Measurements from ENCODE around the gene HS6ST3.

Gene HS6ST3

DNA sequence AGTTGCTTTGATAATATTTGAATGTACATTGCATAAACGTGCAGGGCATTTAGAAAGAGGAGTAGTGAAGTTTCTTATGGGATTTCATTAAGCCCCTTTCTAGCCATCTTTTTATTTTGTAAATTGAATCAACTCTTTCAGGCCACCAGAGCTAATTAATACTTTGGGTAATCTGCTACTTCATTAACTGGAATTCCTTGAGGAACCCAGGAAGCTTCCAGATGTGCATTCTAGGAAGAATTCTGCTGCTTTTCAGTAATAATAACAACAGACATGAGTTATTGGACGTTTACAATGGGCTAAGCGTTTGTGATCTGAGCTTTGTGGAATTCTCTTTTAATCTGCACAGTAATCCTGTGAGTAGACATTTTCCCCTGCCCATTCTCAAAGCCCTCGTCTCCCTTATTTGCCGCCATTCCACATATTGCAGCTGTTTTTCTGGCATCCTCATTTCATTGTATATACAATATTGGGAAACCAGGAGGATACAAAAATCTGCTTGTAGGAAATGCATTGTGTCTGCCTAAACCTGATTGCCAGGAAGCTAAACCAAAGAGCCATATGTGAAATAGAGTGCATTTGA lies 103.9 kb downstream of the HS6ST3 start:
- WGBS, 2 experiments, result 85 to 96% methylated on average over 5 of the region's 5 CpGs
- H3K9me3 ChIP-seq (ENCODE audit: control insufficient read depth, low read length), result no peaks in the 10 kb centered on the region

DNA sequence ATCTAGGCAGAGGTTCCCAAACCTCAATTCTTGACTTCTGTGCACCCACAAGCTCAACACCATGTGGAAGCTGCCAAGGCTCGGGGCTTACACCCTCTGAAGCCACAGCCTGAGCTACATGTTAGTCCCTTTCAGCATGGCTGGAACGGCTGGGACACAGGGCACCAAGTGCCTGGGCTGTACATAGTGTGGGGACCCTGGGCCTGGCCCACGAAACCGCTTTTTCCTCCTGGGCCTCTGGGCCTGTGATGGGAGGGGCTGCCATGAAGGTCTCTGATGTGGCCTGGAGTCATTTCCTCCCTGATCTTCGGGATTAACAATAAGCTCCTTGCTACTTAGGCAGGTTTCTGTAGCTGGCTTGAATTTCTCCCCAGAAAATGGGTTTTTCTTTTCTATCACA lies 108.1 kb downstream of the HS6ST3 start:
- H3K36me3 ChIP-seq (ENCODE audit: control insufficient read depth, insufficient read depth, low read length), result no peaks in the 10 kb centered on the region
- H3K9me3 ChIP-seq (ENCODE audit: control insufficient read depth, low read length), result no peaks in the 10 kb centered on the region
- no peak overlapping the region for H3K4me3 ChIP-seq (ENCODE audit: insufficient read depth, low read depth, low read length)
- H3K4me1 ChIP-seq (ENCODE audit: control insufficient read depth, insufficient read depth, low read length), result no peaks in the 10 kb centered on the region
- no peaks in the 10 kb centered on the region for H3K27me3 ChIP-seq (ENCODE audit: control insufficient read depth, insufficient read depth, low read length, poor library complexity, severe bottlenecking)
- 92 to 93% methylated on average over 5 of the region's 5 CpGs for WGBS, 2 experiments
- no peak overlapping the region for H3K27ac ChIP-seq (ENCODE audit: insufficient read depth, low read depth, low read length, poor library complexity, severe bottlenecking)

More for the DNA sequence above, 103.9 kb downstream of the HS6ST3 start:
- no peak overlapping the region for H3K27ac ChIP-seq (ENCODE audit: insufficient read depth, low read depth, low read length, poor library complexity, severe bottlenecking)
- no peaks in the 10 kb centered on the region for H3K36me3 ChIP-seq (ENCODE audit: control insufficient read depth, insufficient read depth, low read length)
- no peaks in the 10 kb centered on the region for H3K27me3 ChIP-seq (ENCODE audit: control insufficient read depth, insufficient read depth, low read length, poor library complexity, severe bottlenecking)
- H3K4me1 ChIP-seq (ENCODE audit: control insufficient read depth, insufficient read depth, low read length), result no peaks in the 10 kb centered on the region
- H3K4me3 ChIP-seq (ENCODE audit: insufficient read depth, low read depth, low read length), result no peak overlapping the region

DNA sequence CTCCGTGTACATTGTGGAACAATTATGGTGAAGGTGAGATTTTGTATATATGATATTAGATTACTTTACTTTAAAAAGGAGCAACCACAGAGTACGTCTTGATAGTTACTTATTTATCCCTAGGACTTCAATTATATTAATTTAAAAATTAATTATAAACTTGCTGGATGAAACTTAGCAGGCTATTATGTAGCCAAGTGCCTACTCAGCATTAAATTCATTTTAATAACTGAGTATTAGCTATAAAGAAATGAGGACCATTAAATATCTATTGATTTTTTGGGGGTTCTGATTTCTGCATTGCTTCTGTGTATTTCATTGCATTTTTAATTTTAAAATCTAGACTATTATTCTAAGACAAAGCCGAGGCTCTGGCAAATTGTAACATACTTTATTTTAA lies 109.4 kb downstream of the HS6ST3 start:
- WGBS, 2 experiments, result 100% methylated on average over 2 of the region's 3 CpGs; no CpG with 5 or more reads in 1 of the 2 experiments
- H3K36me3 ChIP-seq (ENCODE audit: control insufficient read depth, insufficient read depth, low read length), result no peaks in the 10 kb centered on the region

DNA sequence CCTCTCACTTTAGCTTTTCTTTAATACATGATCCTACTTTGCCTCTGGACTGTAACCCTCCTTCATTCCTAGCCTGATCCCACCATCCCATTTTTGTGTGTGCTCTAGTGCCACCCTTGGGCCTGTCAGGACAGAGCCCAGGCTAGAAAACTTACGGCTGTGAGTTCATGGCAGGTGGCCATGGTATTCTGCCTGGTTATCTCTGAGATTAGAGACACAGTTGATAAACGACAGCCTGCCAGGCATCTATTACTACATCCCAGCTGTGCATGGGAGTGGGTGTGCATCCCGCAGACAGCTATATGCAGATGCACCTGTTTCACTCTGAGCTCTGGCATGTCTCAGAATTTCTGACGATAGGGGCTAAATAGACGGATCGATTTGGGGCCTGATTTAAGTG lies 110.9 kb downstream of the HS6ST3 start:
- Histone ChIP-seq H3K4me1 (ENCODE audit: control insufficient read depth, insufficient read depth, low read length) (no peaks in the 10 kb centered on the region), H3K27me3 (ENCODE audit: control insufficient read depth, insufficient read depth, low read length, poor library complexity, severe bottlenecking) (no peaks in the 10 kb centered on the region), H3K36me3 (ENCODE audit: control insufficient read depth, insufficient read depth, low read length) (no peaks in the 10 kb centered on the region), H3K9me3 (ENCODE audit: control insufficient read depth, low read length) (no peaks in the 10 kb centered on the region), H3K4me3 (ENCODE audit: insufficient read depth, low read depth, low read length) (no peak overlapping the region), H3K27ac (ENCODE audit: insufficient read depth, low read depth, low read length, poor library complexity, severe bottlenecking) (no peak overlapping the region)
- 88 to 94% methylated on average over 6 of the region's 6 CpGs for WGBS, 2 experiments

More for the DNA sequence above, 109.4 kb downstream of the HS6ST3 start:
- Histone ChIP-seq H3K27ac (ENCODE audit: insufficient read depth, low read depth, low read length, poor library complexity, severe bottlenecking) (no peak overlapping the region), H3K4me1 (ENCODE audit: control insufficient read depth, insufficient read depth, low read length) (no peaks in the 10 kb centered on the region), H3K9me3 (ENCODE audit: control insufficient read depth, low read length) (no peaks in the 10 kb centered on the region), H3K27me3 (ENCODE audit: control insufficient read depth, insufficient read depth, low read length, poor library complexity, severe bottlenecking) (no peaks in the 10 kb centered on the region), H3K4me3 (ENCODE audit: insufficient read depth, low read depth, low read length) (no peak overlapping the region)

DNA sequence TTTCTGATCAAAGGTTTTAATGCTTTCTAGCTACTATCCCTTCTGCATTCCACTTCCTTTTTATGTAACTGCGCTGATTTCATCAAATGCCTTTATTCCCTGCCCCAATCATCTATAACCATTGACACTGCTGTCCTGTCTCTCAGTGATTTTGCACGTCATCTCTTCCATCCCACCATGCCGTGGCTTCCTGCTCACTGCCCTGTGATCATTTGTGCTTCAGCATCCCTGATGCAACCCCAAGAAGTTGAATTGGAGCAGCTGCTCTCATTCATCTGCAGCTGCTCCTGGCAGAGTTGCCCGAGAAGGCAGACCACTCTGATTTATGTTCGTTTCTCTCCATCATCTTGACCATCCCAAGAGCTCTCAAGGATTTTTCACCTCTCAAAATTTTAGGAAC lies 112.4 kb downstream of the HS6ST3 start:
- Histone ChIP-seq H3K9me3 (ENCODE audit: control insufficient read depth, low read length) (no peaks in the 10 kb centered on the region), H3K27ac (ENCODE audit: insufficient read depth, low read depth, low read length, poor library complexity, severe bottlenecking) (no peak overlapping the region), H3K4me1 (ENCODE audit: control insufficient read depth, insufficient read depth, low read length) (no peaks in the 10 kb centered on the region), H3K27me3 (ENCODE audit: control insufficient read depth, insufficient read depth, low read length, poor library complexity, severe bottlenecking) (no peaks in the 10 kb centered on the region), H3K4me3 (ENCODE audit: insufficient read depth, low read depth, low read length) (no peak overlapping the region), H3K36me3 (ENCODE audit: control insufficient read depth, insufficient read depth, low read length) (no peaks in the 10 kb centered on the region)
- 92 to 93% methylated on average over 5 of the region's 5 CpGs for WGBS, 2 experiments

DNA sequence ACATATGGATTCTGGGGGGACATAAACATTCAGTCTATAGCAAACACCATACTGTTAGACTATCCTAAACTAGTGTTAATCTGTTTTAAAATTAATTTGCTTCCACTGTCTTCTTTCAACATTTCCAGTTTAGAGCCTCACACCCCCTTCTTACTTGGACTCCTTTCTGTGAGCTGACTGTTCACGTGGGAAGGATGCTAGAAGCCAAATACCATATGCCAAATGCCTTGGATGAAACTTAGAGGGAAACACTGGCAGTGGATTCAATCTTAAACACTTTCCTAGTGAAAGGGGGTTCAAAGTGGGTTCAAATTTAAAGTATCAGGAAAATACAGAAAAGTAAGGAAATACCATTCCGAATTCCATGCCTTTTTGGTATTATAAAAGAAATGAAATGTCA lies 113.6 kb downstream of the HS6ST3 start:
- 88 to 100% methylated on average over 1 to 2 of the region's 2 CpGs for WGBS, 2 experiments
- H3K27me3 ChIP-seq (ENCODE audit: control insufficient read depth, insufficient read depth, low read length, poor library complexity, severe bottlenecking), result no peaks in the 10 kb centered on the region
- no peaks in the 10 kb centered on the region for H3K4me1 ChIP-seq (ENCODE audit: control insufficient read depth, insufficient read depth, low read length)
- no peak overlapping the region for H3K27ac ChIP-seq (ENCODE audit: insufficient read depth, low read depth, low read length, poor library complexity, severe bottlenecking)
- no peaks in the 10 kb centered on the region for H3K36me3 ChIP-seq (ENCODE audit: control insufficient read depth, insufficient read depth, low read length)
- H3K4me3 ChIP-seq (ENCODE audit: insufficient read depth, low read depth, low read length), result no peak overlapping the region
- H3K9me3 ChIP-seq (ENCODE audit: control insufficient read depth, low read length), result no peaks in the 10 kb centered on the region

DNA sequence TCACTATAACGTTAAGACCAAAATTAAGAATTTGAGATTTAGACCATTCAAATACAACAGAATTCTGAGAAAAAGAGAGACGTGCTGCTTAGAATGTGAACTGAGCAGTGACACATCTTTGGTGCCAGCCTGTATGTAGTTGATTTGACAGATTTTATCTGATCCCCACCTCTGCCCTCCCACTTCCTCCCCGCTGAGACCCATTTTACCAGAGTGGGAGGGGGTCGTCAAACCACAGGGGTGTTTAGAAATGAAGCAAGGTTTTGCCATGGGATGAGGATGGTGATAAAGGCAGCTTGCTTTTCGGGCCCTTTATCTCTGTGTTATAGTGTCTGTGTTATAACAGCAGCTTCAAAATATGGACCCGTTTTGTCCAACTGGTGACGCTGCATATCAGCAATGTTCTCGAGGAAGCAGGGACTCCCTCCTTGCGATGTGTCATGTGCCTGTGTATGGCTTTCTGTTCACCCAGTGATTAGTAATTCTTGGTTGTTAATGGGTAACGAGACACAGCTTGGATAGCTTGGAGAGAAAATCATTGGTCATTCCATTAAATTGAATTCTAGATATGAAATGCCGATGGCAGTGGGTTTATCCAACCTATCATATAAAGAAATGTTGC lies 125.0 kb downstream of the HS6ST3 start:
- 83 to 88% methylated on average over 9 to 11 of the region's 11 CpGs for WGBS, 2 experiments
- no peak overlapping the region for H3K27ac ChIP-seq (ENCODE audit: insufficient read depth, low read depth, low read length, poor library complexity, severe bottlenecking)
- no peaks in the 10 kb centered on the region for H3K27me3 ChIP-seq (ENCODE audit: control insufficient read depth, insufficient read depth, low read length, poor library complexity, severe bottlenecking)
- H3K9me3 ChIP-seq (ENCODE audit: control insufficient read depth, low read length), result no peaks in the 10 kb centered on the region
- no peaks in the 10 kb centered on the region for H3K4me1 ChIP-seq (ENCODE audit: control insufficient read depth, insufficient read depth, low read length)
- H3K4me3 ChIP-seq (ENCODE audit: insufficient read depth, low read depth, low read length), result no peak overlapping the region
- H3K36me3 ChIP-seq (ENCODE audit: control insufficient read depth, insufficient read depth, low read length), result no peaks in the 10 kb centered on the region

DNA sequence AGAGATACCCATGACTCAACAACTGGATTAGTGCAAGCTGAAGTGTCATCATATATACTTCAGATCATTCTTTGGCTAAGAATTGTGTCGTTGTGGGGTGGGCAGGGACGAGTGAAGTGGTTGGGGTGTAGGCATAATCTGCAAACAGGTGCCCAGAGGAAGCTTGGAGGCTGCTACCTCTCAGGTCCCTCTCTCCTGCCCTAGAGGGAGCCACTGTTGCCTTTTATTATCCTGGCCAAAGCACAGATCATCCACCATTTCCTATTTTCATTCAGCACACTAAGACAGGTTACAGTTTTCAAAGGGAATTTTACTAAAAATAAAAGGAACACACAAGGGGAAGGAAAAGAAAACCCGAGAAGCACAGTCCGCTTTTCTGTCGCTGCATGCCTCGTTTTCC lies 126.6 kb downstream of the HS6ST3 start:
- no peaks in the 10 kb centered on the region for H3K27me3 ChIP-seq (ENCODE audit: control insufficient read depth, insufficient read depth, low read length, poor library complexity, severe bottlenecking)
- H3K9me3 ChIP-seq (ENCODE audit: control insufficient read depth, low read length), result no peaks in the 10 kb centered on the region
- no peak overlapping the region for H3K27ac ChIP-seq (ENCODE audit: insufficient read depth, low read depth, low read length, poor library complexity, severe bottlenecking)
- 87 to 92% methylated on average over 6 of the region's 6 CpGs for WGBS, 2 experiments
- H3K4me1 ChIP-seq (ENCODE audit: control insufficient read depth, insufficient read depth, low read length), result no peaks in the 10 kb centered on the region
- H3K4me3 ChIP-seq (ENCODE audit: insufficient read depth, low read depth, low read length), result no peak overlapping the region
- H3K36me3 ChIP-seq (ENCODE audit: control insufficient read depth, insufficient read depth, low read length), result no peaks in the 10 kb centered on the region

DNA sequence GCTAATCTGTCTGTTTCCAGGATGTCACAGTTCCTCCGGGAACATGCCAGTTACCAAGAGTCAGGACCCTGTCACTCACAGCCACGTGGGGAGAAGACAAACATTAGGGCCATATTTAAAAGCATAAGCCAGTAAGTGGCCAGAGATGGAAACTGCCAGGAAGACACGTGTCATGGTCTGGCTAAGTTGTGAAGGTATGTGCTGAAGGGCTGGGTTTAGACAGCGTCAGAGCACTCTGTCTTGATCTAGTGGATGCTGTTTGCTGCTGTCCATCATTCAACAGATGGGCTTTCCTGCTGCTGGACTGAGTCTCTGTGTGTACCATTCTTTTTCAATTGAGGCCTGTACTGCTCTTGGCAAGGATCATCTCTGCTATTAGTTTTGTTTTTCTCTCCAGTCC lies 128.6 kb downstream of the HS6ST3 start:
- Histone ChIP-seq H3K27me3 (ENCODE audit: control insufficient read depth, insufficient read depth, low read length, poor library complexity, severe bottlenecking) (no peaks in the 10 kb centered on the region), H3K27ac (ENCODE audit: insufficient read depth, low read depth, low read length, poor library complexity, severe bottlenecking) (no peak overlapping the region), H3K4me1 (ENCODE audit: control insufficient read depth, insufficient read depth, low read length) (no peaks in the 10 kb centered on the region), H3K4me3 (ENCODE audit: insufficient read depth, low read depth, low read length) (no peak overlapping the region), H3K36me3 (ENCODE audit: control insufficient read depth, insufficient read depth, low read length) (no peaks in the 10 kb centered on the region), H3K9me3 (ENCODE audit: control insufficient read depth, low read length) (no peaks in the 10 kb centered on the region)
- 86 to 93% methylated on average over 4 of the region's 4 CpGs for WGBS, 2 experiments

DNA sequence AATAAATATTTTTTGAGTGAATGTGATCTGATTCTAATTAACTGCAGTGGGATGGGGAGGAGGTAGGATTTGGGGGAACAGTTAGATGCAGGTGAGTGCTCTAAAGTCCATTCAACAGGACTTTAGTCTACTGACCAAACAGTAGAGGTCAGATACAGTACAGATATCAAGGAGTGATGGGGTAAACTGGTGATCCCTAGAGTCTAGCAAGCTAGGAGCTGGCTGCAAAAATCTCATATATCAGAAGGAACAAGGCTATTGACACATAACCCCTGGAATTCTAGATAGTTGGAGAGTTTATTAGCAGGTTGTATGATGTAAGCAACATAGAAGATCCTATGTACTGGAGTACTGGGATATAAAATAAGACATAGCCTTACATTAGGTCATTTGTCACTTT lies 131.6 kb downstream of the HS6ST3 start:
- H3K4me3 ChIP-seq (ENCODE audit: insufficient read depth, low read depth, low read length), result no peak overlapping the region
- H3K4me1 ChIP-seq (ENCODE audit: control insufficient read depth, insufficient read depth, low read length), result no peaks in the 10 kb centered on the region
- no peaks in the 10 kb centered on the region for H3K9me3 ChIP-seq (ENCODE audit: control insufficient read depth, low read length)
- H3K27ac ChIP-seq (ENCODE audit: insufficient read depth, low read depth, low read length, poor library complexity, severe bottlenecking), result no peak overlapping the region
- H3K27me3 ChIP-seq (ENCODE audit: control insufficient read depth, insufficient read depth, low read length, poor library complexity, severe bottlenecking), result no peaks in the 10 kb centered on the region
- H3K36me3 ChIP-seq (ENCODE audit: control insufficient read depth, insufficient read depth, low read length), result no peaks in the 10 kb centered on the region

Measured in ectodermal cell (in vitro differentiated cells).